ENCODE results near the gene GRK4.

The GRK4 gene

DNA sequence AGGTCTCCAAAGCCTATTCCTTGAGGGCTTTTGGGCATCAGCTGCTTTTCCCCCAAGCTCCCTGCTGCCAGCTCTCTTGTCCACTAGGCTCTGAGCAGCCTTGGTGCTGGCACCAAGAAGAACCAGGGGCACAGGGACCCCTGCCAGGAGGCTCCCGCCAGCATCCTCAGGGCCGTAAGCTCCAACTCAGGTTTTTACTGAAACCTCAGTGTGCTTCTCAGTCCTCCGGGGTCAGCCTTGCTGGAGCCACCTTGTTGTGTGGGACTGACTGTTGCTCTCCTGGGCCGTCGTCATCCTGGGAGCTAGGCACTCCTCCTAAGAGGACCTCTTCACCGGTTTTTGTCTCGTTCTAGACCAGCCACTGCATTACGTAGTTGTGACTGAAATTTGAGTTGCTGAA, 39.1 kb upstream of the GRK4 start:
- no peak overlapping the region for H3K4me2 ChIP-seq (ENCODE audit: insufficient read depth, low read length)
- TF ChIP-seq EZH2 (IDR thresholded peaks at IDR 0.05; ENCODE audit: borderline replicate concordance, low read depth, low read length, severe bottlenecking), result no peak
- TF ChIP-seq, protein P1, sequence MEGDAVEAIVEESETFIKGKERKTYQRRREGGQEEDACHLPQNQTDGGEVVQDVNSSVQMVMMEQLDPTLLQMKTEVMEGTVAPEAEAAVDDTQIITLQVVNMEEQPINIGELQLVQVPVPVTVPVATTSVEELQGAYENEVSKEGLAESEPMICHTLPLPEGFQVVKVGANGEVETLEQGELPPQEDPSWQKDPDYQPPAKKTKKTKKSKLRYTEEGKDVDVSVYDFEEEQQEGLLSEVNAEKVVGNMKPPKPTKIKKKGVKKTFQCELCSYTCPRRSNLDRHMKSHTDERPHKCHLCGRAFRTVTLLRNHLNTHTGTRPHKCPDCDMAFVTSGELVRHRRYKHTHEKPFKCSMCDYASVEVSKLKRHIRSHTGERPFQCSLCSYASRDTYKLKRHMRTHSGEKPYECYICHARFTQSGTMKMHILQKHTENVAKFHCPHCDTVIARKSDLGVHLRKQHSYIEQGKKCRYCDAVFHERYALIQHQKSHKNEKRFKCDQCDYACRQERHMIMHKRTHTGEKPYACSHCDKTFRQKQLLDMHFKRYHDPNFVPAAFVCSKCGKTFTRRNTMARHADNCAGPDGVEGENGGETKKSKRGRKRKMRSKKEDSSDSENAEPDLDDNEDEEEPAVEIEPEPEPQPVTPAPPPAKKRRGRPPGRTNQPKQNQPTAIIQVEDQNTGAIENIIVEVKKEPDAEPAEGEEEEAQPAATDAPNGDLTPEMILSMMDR (IDR thresholded peaks at IDR 0.05; ENCODE audit: borderline replicate concordance, extremely low read depth, low read length, poor library complexity, severe bottlenecking), result no peak

GRCh38 chr4:2924765-2925301, 38.5 kb upstream of the GRK4 start:
- no peaks in the 10 kb centered on the region for H3K4me1 ChIP-seq (ENCODE audit: insufficient read depth, low read length)
- H3K9ac ChIP-seq (ENCODE audit: low read depth, low read length), result no peak overlapping the region
- H3K4me2 ChIP-seq (ENCODE audit: insufficient read depth, low read length), result no peak overlapping the region
- H3K27ac ChIP-seq (ENCODE audit: low read length), result no peak overlapping the region
- DNase-seq (no peak), ATAC-seq (ENCODE audit: insufficient read depth, low read depth) (no peak)
- H3K79me2 ChIP-seq (ENCODE audit: insufficient read depth, low read length), result peaks cover 12% of the 10 kb centered on the region
- no peak overlapping the region for H3K4me3 ChIP-seq (ENCODE audit: low read depth in 1 of 2, low read length in 2 of 2)
- H2AFZ ChIP-seq (ENCODE audit: low read depth, low read length), result no peak overlapping the region
- peaks cover 71% of the 10 kb centered on the region for H3K36me3 ChIP-seq (ENCODE audit: insufficient read depth, low read length)
- no peaks in the 10 kb centered on the region for H3K9me3 ChIP-seq (ENCODE audit: insufficient read depth, low read length, severe bottlenecking)
- H3K27me3 ChIP-seq (ENCODE audit: insufficient read depth, low read length, poor library complexity), result no peaks in the 10 kb centered on the region
- TF ChIP-seq, protein P1 (IDR thresholded peaks at IDR 0.05; ENCODE audit: borderline replicate concordance, extremely low read depth, low read length, poor library complexity, severe bottlenecking), result no peak
- no peak for TF ChIP-seq EZH2 (IDR thresholded peaks at IDR 0.05; ENCODE audit: borderline replicate concordance, low read depth, low read length, severe bottlenecking)
- peaks cover 26% of the 10 kb centered on the region; the same call in 1 of the 2 replicates for H4K20me1 ChIP-seq (ENCODE audit: insufficient read depth, low read length)

More for the DNA sequence above, 39.1 kb upstream of the GRK4 start:
- H3K4me3 ChIP-seq (ENCODE audit: low read depth in 1 of 2, low read length in 2 of 2), result no peak overlapping the region
- ATAC-seq (ENCODE audit: insufficient read depth, low read depth) (no peak), DNase-seq (no peak)
- peaks cover 65% of the 10 kb centered on the region for H3K36me3 ChIP-seq (ENCODE audit: insufficient read depth, low read length)
- H3K27me3 ChIP-seq (ENCODE audit: insufficient read depth, low read length, poor library complexity), result no peaks in the 10 kb centered on the region
- H3K4me1 ChIP-seq (ENCODE audit: insufficient read depth, low read length), result no peaks in the 10 kb centered on the region
- peaks cover 17% of the 10 kb centered on the region for H3K79me2 ChIP-seq (ENCODE audit: insufficient read depth, low read length)
- no peaks in the 10 kb centered on the region for H3K9me3 ChIP-seq (ENCODE audit: insufficient read depth, low read length, severe bottlenecking)
- H3K9ac ChIP-seq (ENCODE audit: low read depth, low read length), result no peak overlapping the region
- H2AFZ ChIP-seq (ENCODE audit: low read depth, low read length), result no peak overlapping the region
- H3K27ac ChIP-seq (ENCODE audit: low read length), result no peak overlapping the region
- H4K20me1 ChIP-seq (ENCODE audit: insufficient read depth, low read length), result peaks cover 22% of the 10 kb centered on the region; the same call in 1 of the 2 replicates

GRCh38 chr4:2925496-2925895, 37.9 kb upstream of the GRK4 start:
- Histone ChIP-seq H3K27me3 (ENCODE audit: insufficient read depth, low read length, poor library complexity) (no peaks in the 10 kb centered on the region), H3K9ac (ENCODE audit: low read depth, low read length) (no peak overlapping the region), H4K20me1 (ENCODE audit: insufficient read depth, low read length) (peaks cover 31% of the 10 kb centered on the region), H3K27ac (ENCODE audit: low read length) (no peak overlapping the region), H3K36me3 (ENCODE audit: insufficient read depth, low read length) (peaks cover 77% of the 10 kb centered on the region), H2AFZ (ENCODE audit: low read depth, low read length) (no peak overlapping the region), H3K4me2 (ENCODE audit: insufficient read depth, low read length) (no peak overlapping the region), H3K79me2 (ENCODE audit: insufficient read depth, low read length) (peaks cover 8% of the 10 kb centered on the region), H3K4me1 (ENCODE audit: insufficient read depth, low read length) (no peaks in the 10 kb centered on the region), H3K9me3 (ENCODE audit: insufficient read depth, low read length, severe bottlenecking) (no peaks in the 10 kb centered on the region), H3K4me3 (ENCODE audit: low read depth in 1 of 2, low read length in 2 of 2) (no peak overlapping the region)
- DNase-seq, result no peak
- no peak for ATAC-seq (ENCODE audit: insufficient read depth, low read depth)
- no peak for TF ChIP-seq EZH2 (IDR thresholded peaks at IDR 0.05; ENCODE audit: borderline replicate concordance, low read depth, low read length, severe bottlenecking)
- TF ChIP-seq, protein P1 (IDR thresholded peaks at IDR 0.05; ENCODE audit: borderline replicate concordance, extremely low read depth, low read length, poor library complexity, severe bottlenecking), result no peak

Data from DND-41 (cell line).